GM20000 (cell line): ENCODE data around the gene FAM167B.

Source experiments
- DNase-seq: peaks from one replicate; pipeline ENCODE4 v3.0.0; 2012; ENCODE audit warnings: low spot score
- TF ChIP-seq, protein P1 (sequence below): IDR thresholded peaks from 2 replicates; pipeline ENCODE4 v1.5.1; 2012; ENCODE audit warnings: mild to moderate bottlenecking, control low read depth; ENCODE audit errors: extremely low read depth, missing control alignments

The FAM167B gene

GRCh38 chr1:32201011-32201855 lies 45.8 kb upstream of the FAM167B start:
- DNase-seq: peak; percentile 83
- TF ChIP-seq, protein P1, sequence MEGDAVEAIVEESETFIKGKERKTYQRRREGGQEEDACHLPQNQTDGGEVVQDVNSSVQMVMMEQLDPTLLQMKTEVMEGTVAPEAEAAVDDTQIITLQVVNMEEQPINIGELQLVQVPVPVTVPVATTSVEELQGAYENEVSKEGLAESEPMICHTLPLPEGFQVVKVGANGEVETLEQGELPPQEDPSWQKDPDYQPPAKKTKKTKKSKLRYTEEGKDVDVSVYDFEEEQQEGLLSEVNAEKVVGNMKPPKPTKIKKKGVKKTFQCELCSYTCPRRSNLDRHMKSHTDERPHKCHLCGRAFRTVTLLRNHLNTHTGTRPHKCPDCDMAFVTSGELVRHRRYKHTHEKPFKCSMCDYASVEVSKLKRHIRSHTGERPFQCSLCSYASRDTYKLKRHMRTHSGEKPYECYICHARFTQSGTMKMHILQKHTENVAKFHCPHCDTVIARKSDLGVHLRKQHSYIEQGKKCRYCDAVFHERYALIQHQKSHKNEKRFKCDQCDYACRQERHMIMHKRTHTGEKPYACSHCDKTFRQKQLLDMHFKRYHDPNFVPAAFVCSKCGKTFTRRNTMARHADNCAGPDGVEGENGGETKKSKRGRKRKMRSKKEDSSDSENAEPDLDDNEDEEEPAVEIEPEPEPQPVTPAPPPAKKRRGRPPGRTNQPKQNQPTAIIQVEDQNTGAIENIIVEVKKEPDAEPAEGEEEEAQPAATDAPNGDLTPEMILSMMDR: no peak

- no peak for DNase-seq
- TF ChIP-seq, protein P1: no peak
Measured at GRCh38 chr1:32204943-32205361, 42.1 kb upstream of the FAM167B start.

GRCh38 chr1:32205401-32206370 lies 41.3 kb upstream of the FAM167B start, which contains the start of gene IQCC:
Gene IQCC (plus strand): TSS chr1:32205671. CDS start chr1:32205682, 11 bp downstream.
- TF ChIP-seq, protein P1: no peak
- DNase-seq: peak; percentile 90

GRCh38 chr1:32208469-32208868 lies 38.6 kb upstream of the FAM167B start:
- no peak for DNase-seq
- TF ChIP-seq, protein P1: no peak

DNA sequence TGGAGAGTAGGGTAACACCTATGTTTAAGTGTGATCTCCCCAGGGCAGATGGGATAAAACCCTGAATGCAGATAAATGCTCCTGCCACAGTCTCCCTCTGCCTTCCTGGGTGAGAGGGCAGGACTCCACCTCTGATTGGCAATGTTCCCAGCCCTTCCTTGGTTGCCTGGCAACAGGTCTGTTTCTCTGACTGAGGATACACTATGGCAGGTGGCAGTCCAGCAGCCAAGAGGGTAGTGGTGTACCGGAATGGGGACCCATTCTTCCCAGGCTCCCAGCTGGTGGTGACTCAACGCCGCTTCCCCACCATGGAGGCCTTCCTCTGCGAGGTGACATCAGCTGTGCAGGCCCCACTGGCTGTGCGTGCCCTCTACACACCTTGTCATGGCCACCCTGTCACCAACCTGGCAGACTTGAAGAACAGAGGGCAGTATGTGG lies 38.1 kb upstream of the FAM167B start, which contains the start of gene DCDC2B:
Gene DCDC2B, plus strand, starts transcription at position 199 of the 438 bp plus-strand sequence. Its CDS starts 5 bp downstream, at position 204.
- TF ChIP-seq, protein P1: no peak
- no peak for DNase-seq

DNA sequence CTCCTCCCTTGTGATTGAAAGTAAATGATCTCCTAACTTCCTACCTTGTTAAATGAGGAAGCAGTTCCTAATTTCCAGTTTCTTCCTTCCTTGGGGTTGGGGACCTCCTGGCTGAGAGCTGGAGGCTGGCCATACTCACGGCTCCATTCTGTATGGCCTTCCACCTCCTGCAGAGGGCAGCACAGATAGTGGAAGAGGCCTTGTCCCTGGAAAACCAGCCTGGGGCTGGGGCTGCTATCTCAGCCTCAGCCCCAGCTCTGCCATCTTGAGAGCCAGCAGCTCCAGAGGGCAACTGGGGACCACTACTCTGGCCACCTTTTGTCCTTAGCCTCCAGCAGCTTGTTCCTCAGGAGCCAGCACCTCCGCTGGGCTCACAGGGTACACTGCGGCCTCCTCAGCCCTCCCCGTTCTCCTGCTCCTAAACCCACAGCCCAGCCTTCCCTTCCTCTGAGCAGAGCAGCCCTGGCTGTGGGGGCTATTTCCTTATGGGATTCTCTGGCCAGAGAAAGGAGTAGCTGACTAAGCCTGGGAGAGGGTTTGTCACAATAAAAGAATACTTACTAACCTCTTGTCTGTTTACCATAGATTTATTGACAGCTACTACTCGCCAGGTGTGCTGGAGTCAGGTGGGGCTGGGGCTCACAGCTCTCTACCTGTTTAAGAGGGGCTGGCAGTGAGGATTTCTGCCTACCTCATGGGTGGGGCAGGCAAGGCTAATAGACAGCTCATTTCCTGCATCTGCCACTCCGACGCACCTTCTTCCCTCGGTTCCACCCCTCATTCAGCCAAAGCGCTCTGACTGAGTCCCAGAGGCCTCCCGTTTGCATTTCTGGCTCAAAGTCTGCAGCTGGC lies 31.2 kb upstream of the FAM167B start:
- peak; percentile 68 for DNase-seq
- TF ChIP-seq, protein P1: peak; percentile 82
